Measurements from ENCODE around the gene KIAA0513. TPM values are rescaled to one million over a fixed set of nuclear protein-coding genes. Genes with fewer than 3 reads are reported as not detected.

KIAA0513 gene
- total RNA-seq, 1 donor from 2014 or later = 16.3 TPM

- peaks cover 3% of the 10 kb centered on the region for H3K4me1 Mint-ChIP-seq (ENCODE audit: low read depth)
- H3K27ac Mint-ChIP-seq = no peak overlapping the region
- H3K4me3 Mint-ChIP-seq (ENCODE audit: low read depth) = no peak overlapping the region
- H3K9me3 Mint-ChIP-seq (ENCODE audit: low read depth) = no peaks in the 10 kb centered on the region
- DNase-seq (ENCODE audit: low spot score, unreplicated experiment) = no peak
- peaks cover 14% of the 10 kb centered on the region for H3K27me3 Mint-ChIP-seq
- no peaks in the 10 kb centered on the region for H3K36me3 Mint-ChIP-seq (ENCODE audit: insufficient read depth)
- TF ChIP-seq CTCF (IDR thresholded peaks at IDR 0.05; ENCODE audit: unreplicated experiment) = no peak
Observed at GRCh38 chr16:85137323-85138072, 109.9 kb downstream of the KIAA0513 start.

GRCh38 chr16:85138073-85138824 lies 110.7 kb downstream of the KIAA0513 start:
- Mint-ChIP-seq H3K36me3 (ENCODE audit: insufficient read depth) (no peaks in the 10 kb centered on the region), H3K4me3 (ENCODE audit: low read depth) (no peak overlapping the region), H3K27me3 (peaks cover 14% of the 10 kb centered on the region), H3K27ac (no peak overlapping the region), H3K9me3 (ENCODE audit: low read depth) (no peaks in the 10 kb centered on the region), H3K4me1 (ENCODE audit: low read depth) (peaks cover 3% of the 10 kb centered on the region)
- no peak for DNase-seq (ENCODE audit: low spot score, unreplicated experiment)
- TF ChIP-seq CTCF (IDR thresholded peaks at IDR 0.05; ENCODE audit: unreplicated experiment) = no peak

GRCh38 chr16:85138825-85139627 lies 111.4 kb downstream of the KIAA0513 start:
- no peak for DNase-seq (ENCODE audit: low spot score, unreplicated experiment)
- peaks cover 18% of the 10 kb centered on the region for H3K27me3 Mint-ChIP-seq
- no peak for TF ChIP-seq CTCF (IDR thresholded peaks at IDR 0.05; ENCODE audit: unreplicated experiment)
- H3K27ac Mint-ChIP-seq = no peak overlapping the region
- H3K4me1 Mint-ChIP-seq (ENCODE audit: low read depth) = peaks cover 3% of the 10 kb centered on the region
- no peaks in the 10 kb centered on the region for H3K36me3 Mint-ChIP-seq (ENCODE audit: insufficient read depth)
- no peaks in the 10 kb centered on the region for H3K9me3 Mint-ChIP-seq (ENCODE audit: low read depth)
- H3K4me3 Mint-ChIP-seq (ENCODE audit: low read depth) = no peak overlapping the region

GRCh38 chr16:85139881-85140339 lies 112.3 kb downstream of the KIAA0513 start:
- Mint-ChIP-seq H3K36me3 (ENCODE audit: insufficient read depth) (no peaks in the 10 kb centered on the region), H3K9me3 (ENCODE audit: low read depth) (no peaks in the 10 kb centered on the region), H3K27me3 (peaks cover 18% of the 10 kb centered on the region), H3K4me1 (ENCODE audit: low read depth) (peaks cover 3% of the 10 kb centered on the region), H3K27ac (no peak overlapping the region), H3K4me3 (ENCODE audit: low read depth) (no peak overlapping the region)
- TF ChIP-seq CTCF (IDR thresholded peaks at IDR 0.05; ENCODE audit: unreplicated experiment) = no peak
- no peak for DNase-seq (ENCODE audit: low spot score, unreplicated experiment)

- Mint-ChIP-seq H3K36me3 (ENCODE audit: insufficient read depth) (no peaks in the 10 kb centered on the region), H3K4me1 (ENCODE audit: low read depth) (peaks cover 3% of the 10 kb centered on the region), H3K9me3 (ENCODE audit: low read depth) (no peaks in the 10 kb centered on the region), H3K27ac (no peak overlapping the region), H3K4me3 (ENCODE audit: low read depth) (no peak overlapping the region), H3K27me3 (peaks cover 18% of the 10 kb centered on the region)
- TF ChIP-seq CTCF (IDR thresholded peaks at IDR 0.05; ENCODE audit: unreplicated experiment) = no peak
- no peak for DNase-seq (ENCODE audit: low spot score, unreplicated experiment)
Observed at GRCh38 chr16:85140455-85141012, 112.9 kb downstream of the KIAA0513 start.

Data from progenitor cell of endocrine pancreas (in vitro differentiated cells).